ENCODE data around the gene ARRB1. TPM values are rescaled to one million over a fixed set of nuclear protein-coding genes. Genes with fewer than 3 reads are reported as not detected.
A peak's percentile ranks its signal among the peaks of the same experiment; 100 is the strongest.
"Not testable (repeated sequence)": the region's sequence is repeated elsewhere in the genome, so short reads cannot be mapped to it uniquely, and the experiment has no call there.

ARRB1 gene
- total and polyA plus RNA-seq, 7 donors: 3.6 to 17.3 (median 7.4) TPM

DNA sequence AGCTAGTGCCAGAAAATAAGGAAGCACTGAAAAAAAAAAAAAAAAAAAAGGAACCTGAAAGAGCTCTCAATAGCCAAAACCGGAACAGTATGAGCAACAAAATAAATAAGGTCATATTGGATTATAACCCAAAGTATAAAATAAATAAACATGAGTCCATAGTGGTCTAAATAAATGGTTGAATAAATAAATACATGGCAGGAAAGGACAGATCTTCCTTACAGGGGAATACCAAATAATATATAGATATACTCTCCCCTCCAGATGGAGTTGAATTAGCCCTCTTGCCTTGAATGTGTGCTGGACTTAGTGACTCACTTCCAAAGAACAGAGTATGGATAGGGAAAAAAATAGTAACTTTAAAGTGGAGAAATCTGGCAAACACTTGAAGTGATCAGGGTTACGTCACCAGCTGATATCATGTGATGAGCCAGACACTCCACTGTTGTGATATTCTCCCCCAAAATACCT is 14.3 kb upstream of the ARRB1 start:
- intact Hi-C loops (cut with DNase I): no loop called here
- H3K4me1 ChIP-seq: no peaks in the 10 kb centered on the region
- no peaks in the 10 kb centered on the region for H3K27me3 ChIP-seq (ENCODE audit: insufficient read depth in 3 of 3, low read length in 2 of 3)
- no peaks in the 10 kb centered on the region for H3K9me3 ChIP-seq
- ATAC-seq: no peak
- H3K27ac ChIP-seq: no peak overlapping the region
- TF ChIP-seq, protein P1, sequence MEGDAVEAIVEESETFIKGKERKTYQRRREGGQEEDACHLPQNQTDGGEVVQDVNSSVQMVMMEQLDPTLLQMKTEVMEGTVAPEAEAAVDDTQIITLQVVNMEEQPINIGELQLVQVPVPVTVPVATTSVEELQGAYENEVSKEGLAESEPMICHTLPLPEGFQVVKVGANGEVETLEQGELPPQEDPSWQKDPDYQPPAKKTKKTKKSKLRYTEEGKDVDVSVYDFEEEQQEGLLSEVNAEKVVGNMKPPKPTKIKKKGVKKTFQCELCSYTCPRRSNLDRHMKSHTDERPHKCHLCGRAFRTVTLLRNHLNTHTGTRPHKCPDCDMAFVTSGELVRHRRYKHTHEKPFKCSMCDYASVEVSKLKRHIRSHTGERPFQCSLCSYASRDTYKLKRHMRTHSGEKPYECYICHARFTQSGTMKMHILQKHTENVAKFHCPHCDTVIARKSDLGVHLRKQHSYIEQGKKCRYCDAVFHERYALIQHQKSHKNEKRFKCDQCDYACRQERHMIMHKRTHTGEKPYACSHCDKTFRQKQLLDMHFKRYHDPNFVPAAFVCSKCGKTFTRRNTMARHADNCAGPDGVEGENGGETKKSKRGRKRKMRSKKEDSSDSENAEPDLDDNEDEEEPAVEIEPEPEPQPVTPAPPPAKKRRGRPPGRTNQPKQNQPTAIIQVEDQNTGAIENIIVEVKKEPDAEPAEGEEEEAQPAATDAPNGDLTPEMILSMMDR (IDR thresholded peaks at IDR 0.05): no peak
- H3K36me3 ChIP-seq (ENCODE audit: insufficient read depth in 1 of 2, low read depth in 1 of 2): no peaks in the 10 kb centered on the region
- DNase-seq: no peak
- WGBS, 3 donors: 63 to 68% (median 65%) methylated on average over 2 of the region's 2 CpGs
- no peak overlapping the region for H3K4me3 ChIP-seq

DNA sequence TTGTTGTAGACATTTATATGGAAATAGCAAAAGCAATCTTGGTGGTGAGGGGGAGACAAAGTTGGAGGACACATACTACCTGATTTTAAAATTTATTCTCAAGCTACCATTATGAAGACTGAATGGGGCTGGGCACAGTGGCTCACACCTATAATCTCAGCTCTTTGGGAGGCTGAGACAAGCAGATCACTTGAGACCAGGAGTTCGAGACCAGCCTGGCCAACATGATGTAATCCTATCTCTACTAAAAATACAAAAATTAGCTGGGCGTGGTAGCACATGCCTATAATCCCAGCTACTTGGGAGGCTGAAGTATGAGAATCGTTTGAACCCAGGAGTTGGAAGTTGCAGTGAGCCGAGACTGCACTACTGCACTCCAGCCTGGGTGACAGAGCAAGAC is 10.8 kb upstream of the ARRB1 start:
- not testable (repeated sequence) for H3K36me3 ChIP-seq (ENCODE audit: insufficient read depth in 1 of 2, low read depth in 1 of 2); H3K4me1 ChIP-seq; DNase-seq; H3K4me3 ChIP-seq; H3K27me3 ChIP-seq (ENCODE audit: insufficient read depth in 3 of 3, low read length in 2 of 3); H3K27ac ChIP-seq; H3K9me3 ChIP-seq; ATAC-seq
- intact Hi-C loops (cut with DNase I): loop anchor here in 1 of 2 donors (1.0 kb wide), 1 partner anchor 43 kb away; no protein-coding TSS in a partner anchor
- WGBS, 3 donors: 44 to 74% (median 55%) methylated on average over 4 of the region's 4 CpGs

DNA sequence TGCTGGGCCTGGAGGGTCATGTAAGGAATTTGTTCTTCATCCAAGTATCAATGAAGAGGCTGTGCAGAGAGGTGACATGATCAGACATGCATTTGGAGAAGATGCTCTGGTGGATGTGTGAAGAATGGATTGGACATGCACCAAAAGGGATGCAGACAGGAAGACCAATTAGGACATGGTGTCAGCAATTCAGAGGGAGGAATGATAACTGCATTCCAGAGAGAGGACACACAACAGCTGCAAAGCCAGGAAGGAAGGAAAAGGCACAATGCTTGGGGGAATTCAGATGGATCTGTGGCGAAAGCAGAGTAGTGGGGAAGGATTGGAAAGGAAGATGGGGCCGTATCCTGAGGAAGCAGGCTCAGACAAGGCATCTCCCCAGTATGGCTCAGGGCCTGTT is 5.2 kb upstream of the ARRB1 start:
- TF ChIP-seq, protein P1 (IDR thresholded peaks at IDR 0.05): no peak
- Histone ChIP-seq H3K9me3 (no peaks in the 10 kb centered on the region), H3K4me3 (no peak overlapping the region), H3K36me3 (ENCODE audit: insufficient read depth in 1 of 2, low read depth in 1 of 2) (no peaks in the 10 kb centered on the region), H3K27ac (no peak overlapping the region), H3K27me3 (ENCODE audit: insufficient read depth in 3 of 3, low read length in 2 of 3) (peaks cover 0 to 4% (median 0%) of the 10 kb centered on the region in 3 donors), H3K4me1 (no peaks in the 10 kb centered on the region)
- intact Hi-C loops (cut with DNase I): no loop called here
- DNase-seq (no peak), ATAC-seq (no peak)
- 22 to 45% (median 27%) methylated on average over 2 of the region's 2 CpGs for WGBS, 3 donors

DNA sequence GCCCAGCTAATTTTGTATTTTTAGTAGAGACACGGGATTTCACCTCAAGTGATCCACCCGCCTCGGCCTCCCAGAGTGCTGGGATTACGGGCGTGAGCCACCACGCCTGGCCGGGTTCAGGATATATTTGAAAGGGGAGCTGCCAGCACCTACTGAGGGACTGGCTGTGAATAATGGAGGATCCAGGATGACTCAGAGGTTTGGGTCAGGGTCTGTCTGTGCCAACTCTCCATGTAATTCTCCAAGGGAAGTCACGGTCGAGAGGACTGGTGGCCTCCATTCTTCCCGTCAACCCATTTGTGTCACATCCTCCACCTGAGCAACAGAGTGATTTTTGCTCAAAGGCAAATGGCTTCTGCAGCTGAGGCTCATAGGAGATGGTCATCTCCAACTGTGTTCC is 3.6 kb upstream of the ARRB1 start:
- Histone ChIP-seq H3K9me3 (no peaks in the 10 kb centered on the region), H3K36me3 (ENCODE audit: insufficient read depth in 1 of 2, low read depth in 1 of 2) (no peaks in the 10 kb centered on the region), H3K4me1 (no peaks in the 10 kb centered on the region), H3K27ac (no peak overlapping the region), H3K27me3 (ENCODE audit: insufficient read depth in 3 of 3, low read length in 2 of 3) (peaks cover 0 to 4% (median 0%) of the 10 kb centered on the region in 3 donors), H3K4me3 (no peak overlapping the region)
- DNase-seq (no peak), ATAC-seq (no peak)
- WGBS, 3 donors: 61 to 72% (median 61%) methylated on average over 10 of the region's 10 CpGs
- TF ChIP-seq, protein P1 (IDR thresholded peaks at IDR 0.05): no peak
- intact Hi-C loops (cut with DNase I): no loop called here

DNA sequence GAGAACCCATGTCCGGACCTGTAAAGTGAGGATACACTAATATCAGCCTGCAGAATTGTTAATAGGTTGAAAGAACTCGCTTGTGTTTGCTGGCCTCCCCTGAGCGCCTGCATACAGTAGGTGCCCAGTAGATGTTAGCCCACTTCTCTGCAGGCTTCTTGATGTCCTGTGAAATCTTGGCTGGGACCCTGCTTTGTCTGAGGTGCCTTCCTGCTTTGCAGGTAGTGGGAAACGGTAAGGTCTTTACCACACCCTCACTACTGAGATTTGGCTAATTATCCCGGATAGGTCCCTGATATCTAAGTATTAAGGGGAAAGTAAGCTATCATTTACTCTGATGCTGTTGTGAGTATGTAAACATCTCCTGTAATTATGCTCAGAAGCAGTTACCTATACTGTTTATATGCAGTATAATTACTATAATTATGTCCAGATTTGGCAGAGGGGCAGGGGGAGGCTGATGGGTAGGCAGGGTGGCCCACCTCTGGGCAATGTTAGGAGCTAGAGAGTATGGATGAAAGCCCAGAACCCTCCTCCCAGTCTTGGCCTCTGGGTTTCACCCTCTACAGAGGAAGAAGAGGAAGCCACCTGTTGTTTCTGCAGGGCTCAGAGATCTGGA is 1.2 kb upstream of the ARRB1 start:
- H3K27me3 ChIP-seq (ENCODE audit: insufficient read depth in 3 of 3, low read length in 2 of 3): peaks cover 0 to 4% (median 0%) of the 10 kb centered on the region in 3 donors
- H3K4me3 ChIP-seq: peak overlapping the region; percentile 84
- 40 to 48% (median 45%) methylated on average over 5 of the region's 5 CpGs for WGBS, 3 donors
- TF ChIP-seq, protein P1 (IDR thresholded peaks at IDR 0.05): no peak
- intact Hi-C loops (cut with DNase I): no loop called here
- no peaks in the 10 kb centered on the region for H3K36me3 ChIP-seq (ENCODE audit: insufficient read depth in 1 of 2, low read depth in 1 of 2)
- DNase-seq (no peak), ATAC-seq (no peak)
- H3K9me3 ChIP-seq: no peaks in the 10 kb centered on the region
- peaks cover 16% of the 10 kb centered on the region for H3K4me1 ChIP-seq
- H3K27ac ChIP-seq: peak overlapping the region; percentile 41

All from psoas muscle (tissue), 8 donors.